PC-3 (cell line): Measurements from ENCODE around the gene ARHGAP32. TPM values are rescaled to one million over a fixed set of nuclear protein-coding genes. Genes with fewer than 3 reads are reported as not detected.

Experiments
- ATAC-seq: fragments of 200-7000 bp; cut with Tn5 transposase; 2 replicates; pipeline ENCODE4 v1.9.1; 2020; ENCODE audit warnings: mild to moderate bottlenecking, moderate library complexity
- BruUV-seq: library from RNA; stranded (reverse); fragments of 400-500 nt; replicated peaks from 2 replicates; lab custom pipeline; 2021; lab: Mats Ljungman, UMichigan
- CTCF ChIA-PET: fragments of 300-600 bp; sonication (Branson Sonifier 250); formaldehyde crosslinking; loops from one replicate; lab custom pipeline; 2022; ENCODE audit warnings: antibody characterized with exemption; lab: Charles Lee
- POLR2A ChIA-PET: fragments of 300-600 bp; sonication (Branson Sonifier 250); formaldehyde crosslinking; loops from one replicate; lab custom pipeline; 2022; ENCODE audit warnings: antibody characterized with exemption; ENCODE audit not compliant: unreplicated experiment; lab: Charles Lee
- DNase-seq: peaks from one replicate; pipeline ENCODE4 v3.0.0-alpha.2; 2015
- H2AFZ ChIP-seq: fragments of 300-600 bp; sonication (generic); 2 replicates; pipeline ENCODE4 v1.6.0; 2016; ENCODE audit warnings: antibody characterized with exemption, low read length
- H3F3A ChIP-seq: fragments of 300-600 bp; sonication (generic); one replicate; pipeline ENCODE4 v1.6.0; 2017; ENCODE audit warnings: antibody characterized with exemption, low read length, control low read depth, mild to moderate bottlenecking; ENCODE audit not compliant: unreplicated experiment
- H3K27ac ChIP-seq: fragments of 300-600 bp; sonication (generic); 2 replicates; pipeline ENCODE4 v1.5.1; 2016; ENCODE audit warnings: mild to moderate bottlenecking, low read length
- H3K27me3 ChIP-seq: fragments of 300-600 bp; sonication (generic); 2 replicates; pipeline ENCODE4 v1.6.1; 2016; ENCODE audit warnings: low read length, mixed read lengths
- H3K36me3 ChIP-seq: fragments of 300-600 bp; sonication (generic); 2 replicates; pipeline ENCODE4 v1.6.1; 2016; ENCODE audit warnings: low read depth, mixed run types, low read length, mixed read lengths
- H3K4me1 ChIP-seq: fragments of 300-600 bp; sonication (generic); 2 replicates; pipeline ENCODE4 v1.5.1; 2016; ENCODE audit warnings: low read length; ENCODE audit not compliant: insufficient read depth
- H3K4me2 ChIP-seq: fragments of 300-600 bp; sonication (generic); 2 replicates; pipeline ENCODE4 v1.6.0; 2016; ENCODE audit warnings: low read length
- H3K4me3 ChIP-seq: fragments of 300-600 bp; sonication (generic); 2 replicates; pipeline ENCODE4 v1.5.1; 2016; ENCODE audit warnings: mild to moderate bottlenecking, low read length, mixed read lengths
- H3K79me2 ChIP-seq: fragments of 300-600 bp; sonication (generic); 2 replicates; pipeline ENCODE4 v1.6.1; 2017; ENCODE audit warnings: low read length, mixed read lengths
- H3K9ac ChIP-seq: fragments of 300-600 bp; sonication (generic); 2 replicates; pipeline ENCODE4 v1.6.0; 2016; ENCODE audit warnings: mild to moderate bottlenecking, low read length
- H3K9me2 ChIP-seq: fragments of 300-600 bp; sonication (generic); replicated peaks from 2 replicates; pipeline ENCODE4 v1.6.1; 2016; ENCODE audit warnings: mixed run types, low read length, mixed read lengths
- H3K9me3 ChIP-seq: fragments of 300-600 bp; sonication (generic); 2 replicates; pipeline ENCODE4 v1.6.1; 2016; ENCODE audit warnings: low read length, mixed read lengths
- H4K20me1 ChIP-seq: fragments of 300-600 bp; sonication (generic); 2 replicates; pipeline ENCODE4 v1.6.1; 2016; ENCODE audit warnings: low read length, mixed read lengths
- CTCF ChIP-seq: fragments of 300-600 bp; sonication (generic); conservative IDR thresholded peaks from 2 replicates; pipeline ENCODE4 v1.5.1; 2017; ENCODE audit warnings: antibody characterized with exemption, low read depth, mild to moderate bottlenecking, low read length
- EZH2 ChIP-seq: fragments of 300-600 bp; sonication (generic); IDR thresholded peaks from one replicate; pipeline ENCODE4 v1.6.1; 2017; ENCODE audit warnings: antibody characterized with exemption, mild to moderate bottlenecking, low read length; ENCODE audit not compliant: unreplicated experiment
- EZH2phosphoT487 ChIP-seq: fragments of 300-600 bp; sonication (generic); IDR thresholded peaks from 2 replicates; pipeline ENCODE4 v1.6.1; 2018; ENCODE audit warnings: mild to moderate bottlenecking, antibody characterized with exemption, low read length, borderline replicate concordance
- intact Hi-C: fragments of 100-400 bp; cut with micrococcal nuclease; formaldehyde crosslinking; loops from 2 replicates; pipeline ENCODE4 v1.9.0; 2023
- total RNA-seq: library from RNA; depleted of rRNA; stranded (reverse); fragments of >200 nt; gene quantifications from 2 replicates; pipeline ENCODE4 v1.2.3, GENCODE V29; 2014; rRNA removed

Gene ARHGAP32
- total RNA-seq, 1 experiment from 2014 or later = 13.7 TPM

GRCh38 chr11:128916037-128916572, 276.0 kb downstream of the ARHGAP32 start:
- H3F3A ChIP-seq = no peaks in the 10 kb centered on the region
- POLR2A ChIA-PET = no interaction called here
- CTCF ChIA-PET = no interaction called here
- no peaks in the 10 kb centered on the region for H4K20me1 ChIP-seq
- peaks cover 30% of the 10 kb centered on the region for H3K27me3 ChIP-seq
- DNase-seq (no peak), ATAC-seq (no peak)
- intact Hi-C loops = no loop called here
- H3K4me1 ChIP-seq = no peaks in the 10 kb centered on the region
- no peaks in the 10 kb centered on the region for H3K9me3 ChIP-seq
- no peaks in the 10 kb centered on the region for H3K36me3 ChIP-seq
- TF ChIP-seq EZH2phosphoT487 = no peak
- TF ChIP-seq EZH2 = no peak
- TF ChIP-seq CTCF = no peak
- no peak overlapping the region for H3K9ac ChIP-seq
- BruUV-seq = no TSS peak
- no peak overlapping the region for H3K4me3 ChIP-seq
- H3K27ac ChIP-seq = no peak overlapping the region
- no peaks in the 10 kb centered on the region for H3K9me2 ChIP-seq
- no peaks in the 10 kb centered on the region for H3K79me2 ChIP-seq
- H3K4me2 ChIP-seq = no peak overlapping the region
- no peak overlapping the region for H2AFZ ChIP-seq

GRCh38 chr11:128915149-128915521, 277.0 kb downstream of the ARHGAP32 start:
- no peaks in the 10 kb centered on the region for H4K20me1 ChIP-seq
- no peaks in the 10 kb centered on the region for H3F3A ChIP-seq
- no peak overlapping the region for H3K4me2 ChIP-seq
- H3K4me3 ChIP-seq = no peak overlapping the region
- CTCF ChIA-PET = no interaction called here
- no peaks in the 10 kb centered on the region for H3K4me1 ChIP-seq
- H3K27me3 ChIP-seq = peaks cover 23% of the 10 kb centered on the region
- no peak overlapping the region for H3K9ac ChIP-seq
- H3K9me3 ChIP-seq = no peaks in the 10 kb centered on the region
- no peak overlapping the region for H3K27ac ChIP-seq
- intact Hi-C loops = no loop called here
- ATAC-seq = no peak
- POLR2A ChIA-PET = no interaction called here
- H3K9me2 ChIP-seq = no peaks in the 10 kb centered on the region
- TF ChIP-seq CTCF (no peak), EZH2 (no peak), EZH2phosphoT487 (no peak)
- DNase-seq = no peak
- H3K36me3 ChIP-seq = no peaks in the 10 kb centered on the region
- no peak overlapping the region for H2AFZ ChIP-seq
- BruUV-seq = no TSS peak
- no peaks in the 10 kb centered on the region for H3K79me2 ChIP-seq

Other genes starting within 250 kb of the ARHGAP32 start
- gene TP53AIP1, start 249.5 kb downstream of the ARHGAP32 start, total RNA-seq = 0.17 and 0.58 TPM in 2 replicates
- 0.47 and 1.2 TPM in 2 replicates for gene BARX2, start 183.5 kb upstream of the ARHGAP32 start, total RNA-seq